MG63 (cell line): Measurements from ENCODE around the gene VPS4B. TPM values are rescaled to one million over a fixed set of nuclear protein-coding genes. Genes with fewer than 3 reads are reported as not detected.
A peak's percentile ranks its signal among the peaks of the same experiment; 100 is the strongest.
"Not testable (repeated sequence)": the region's sequence is repeated elsewhere in the genome, so short reads cannot be mapped to it uniquely, and the experiment has no call there.

ENCODE experiments used
- DNase-seq: peaks from one replicate; pipeline ENCODE4 v3.0.0-alpha.2; 2020
- H3K27me3 ChIP-seq: fragments of 250-450 bp; sonication (Bioruptor Pico); 2 replicates; pipeline ENCODE4 v1.5.1; 2020; ENCODE audit warnings: mild to moderate bottlenecking, moderate library complexity
- H3K36me3 ChIP-seq: fragments of 250-450 bp; sonication (Bioruptor Pico); 2 replicates; pipeline ENCODE4 v1.5.1; 2020; ENCODE audit warnings: mild to moderate bottlenecking, moderate library complexity
- H3K4me3 ChIP-seq: fragments of 250-450 bp; sonication (Bioruptor Pico); 2 replicates; pipeline ENCODE4 v1.5.1; 2020; ENCODE audit warnings: mild to moderate bottlenecking, moderate library complexity
- H3K9me3 ChIP-seq: fragments of 250-450 bp; sonication (Bioruptor Pico); 2 replicates; pipeline ENCODE4 v1.5.1; 2020; ENCODE audit warnings: mild to moderate bottlenecking, moderate library complexity
- total RNA-seq: library from RNA; depleted of rRNA; stranded (reverse); fragments of >200 nt; shearing (Covaris generic); gene quantifications from 2 replicates; pipeline ENCODE4 v1.2.3, GENCODE V29; 2014; ENCODE audit warnings: low replicate concordance; rRNA removed

The VPS4B gene
- total RNA-seq, result 28.9 and 43.9 TPM in 2 replicates

DNA sequence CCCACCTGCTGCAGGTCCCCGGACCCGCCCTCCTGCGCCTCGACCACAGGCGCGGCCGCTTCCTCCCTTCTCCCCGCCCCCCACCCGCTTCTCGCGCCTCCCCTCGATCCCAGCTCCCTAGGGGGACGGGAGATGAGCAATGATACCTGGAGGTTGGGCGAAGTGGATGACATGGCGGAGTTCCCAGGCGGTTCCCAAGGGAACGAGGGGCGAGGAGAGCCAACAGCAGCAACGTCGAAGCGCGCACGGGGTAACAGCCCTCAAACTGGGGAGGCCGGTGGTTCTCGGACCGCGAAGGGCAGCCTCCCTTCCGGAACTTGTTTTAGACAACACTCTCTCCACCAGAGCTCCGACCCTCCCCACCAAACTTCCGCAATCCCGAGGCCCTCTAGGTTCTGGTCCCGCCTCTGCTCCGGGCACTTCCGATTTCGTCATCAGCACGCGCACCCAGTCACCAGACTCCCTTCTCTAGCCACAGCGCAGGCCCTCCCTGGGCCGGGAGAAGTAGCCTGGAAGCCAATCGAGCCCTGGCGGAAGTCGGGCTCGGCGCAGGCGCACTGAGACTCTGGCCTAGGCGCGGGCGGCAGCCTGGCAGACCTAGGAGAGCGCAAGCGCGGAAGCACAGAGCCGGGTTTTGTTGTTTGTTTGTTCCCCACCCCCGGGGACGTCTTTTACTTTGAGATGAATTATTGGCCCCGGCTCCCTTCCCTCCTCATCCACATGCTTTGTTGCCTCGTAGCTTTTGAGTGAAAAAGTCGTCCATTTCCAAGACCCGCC is at the start of gene VPS4B:
VPS4B (minus strand) TSS at position 390 of the 777 bp plus-strand sequence; CDS start at position 173, 217 bp downstream.
- Histone ChIP-seq H3K4me3 (peak within 1 kb of the TSS; percentile 90), H3K9me3 (no peaks in the 10 kb centered on the region), H3K27me3 (no peaks in the 10 kb centered on the region), H3K36me3 (peaks cover 16% of the 10 kb centered on the region)
- peak; percentile 99 for DNase-seq

DNA sequence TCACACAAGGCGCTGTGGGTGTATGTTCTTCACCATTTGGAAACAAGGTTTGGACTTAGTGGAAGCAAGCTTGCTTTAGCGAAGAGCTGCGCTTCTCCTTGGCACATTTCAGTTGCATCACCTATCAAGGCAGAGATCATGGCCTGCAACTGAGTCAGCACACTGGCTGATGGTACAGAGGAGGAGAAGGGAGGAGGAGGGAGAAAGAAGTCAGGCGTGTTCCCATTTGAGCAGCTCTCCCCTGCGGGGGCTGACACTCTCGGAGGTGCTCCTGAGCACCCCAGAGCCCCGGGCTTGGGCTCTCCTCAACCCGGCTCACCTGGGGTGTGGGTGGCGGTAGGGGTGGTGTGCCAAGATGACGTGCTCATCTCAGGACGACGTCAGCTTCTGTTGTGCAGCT is 48.5 kb upstream of the VPS4B start:
- H3K36me3 ChIP-seq, result no peaks in the 10 kb centered on the region
- no peak overlapping the region for H3K4me3 ChIP-seq
- no peak for DNase-seq
- no peaks in the 10 kb centered on the region for H3K27me3 ChIP-seq
- H3K9me3 ChIP-seq, result no peaks in the 10 kb centered on the region

DNA sequence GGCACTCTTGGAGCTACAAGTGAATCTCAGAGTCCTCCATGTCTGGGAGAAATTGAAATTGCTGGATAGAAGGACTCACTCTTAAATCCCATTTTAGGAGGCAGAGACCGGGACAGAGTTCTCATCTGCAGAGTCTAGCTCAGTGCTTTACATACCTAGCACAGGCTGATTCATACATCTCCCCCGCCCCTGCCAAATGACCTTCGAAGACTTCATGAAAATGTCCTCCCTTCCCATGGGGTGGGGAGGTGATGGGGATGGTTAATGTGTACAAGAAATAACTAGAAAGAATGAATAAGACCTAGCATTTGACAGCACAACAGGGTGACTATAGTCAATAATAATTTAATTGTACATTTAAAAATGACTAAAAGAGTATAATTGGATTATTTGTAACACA is 46.3 kb upstream of the VPS4B start:
- Histone ChIP-seq H3K9me3 (no peaks in the 10 kb centered on the region), H3K36me3 (no peaks in the 10 kb centered on the region), H3K4me3 (no peak overlapping the region), H3K27me3 (no peaks in the 10 kb centered on the region)
- DNase-seq, result no peak

DNA sequence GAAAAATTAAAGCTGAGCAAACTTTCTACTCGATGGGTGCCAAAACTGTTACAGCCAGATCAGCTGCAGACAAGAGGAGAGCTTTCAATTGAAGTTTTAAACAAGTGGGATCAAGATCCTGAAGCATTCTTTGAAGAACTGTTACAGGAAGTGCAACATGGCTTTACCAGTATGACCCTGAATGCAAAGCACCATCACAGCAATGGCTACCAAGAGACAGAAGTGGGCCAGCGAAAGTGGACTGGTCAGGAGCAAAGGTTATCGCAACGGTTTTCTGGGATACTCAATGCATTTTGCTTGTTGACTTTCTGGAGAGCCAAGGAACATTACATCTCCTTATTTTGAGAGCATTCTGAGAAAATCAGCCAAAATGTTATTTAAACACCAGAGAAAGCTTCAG is 45.4 kb upstream of the VPS4B start:
- no peak for DNase-seq
- no peaks in the 10 kb centered on the region for H3K9me3 ChIP-seq

DNA sequence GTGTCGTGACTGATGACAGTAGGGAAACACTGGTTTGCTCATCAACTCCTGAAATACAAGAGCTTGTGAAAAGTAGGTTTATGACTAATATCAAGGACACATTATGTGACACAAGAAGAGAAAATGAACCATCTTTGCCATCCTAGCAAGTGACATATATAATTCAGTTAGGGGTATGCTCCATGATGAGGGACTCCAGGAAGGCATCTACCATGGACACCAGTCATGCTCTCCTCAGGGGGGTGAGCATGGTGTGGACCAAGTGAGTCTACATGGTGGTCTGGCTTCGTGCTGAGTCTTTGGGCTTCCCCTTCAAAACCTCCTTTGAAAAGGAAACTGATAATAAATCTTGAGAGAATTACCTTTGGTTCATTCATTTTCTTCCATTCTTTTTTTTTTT is 42.8 kb upstream of the VPS4B start:
- no peak for DNase-seq
- no peaks in the 10 kb centered on the region for H3K36me3 ChIP-seq

More for the DNA sequence above, 45.4 kb upstream of the VPS4B start:
- H3K27me3 ChIP-seq, result no peaks in the 10 kb centered on the region
- no peaks in the 10 kb centered on the region for H3K36me3 ChIP-seq
- no peak overlapping the region for H3K4me3 ChIP-seq

DNA sequence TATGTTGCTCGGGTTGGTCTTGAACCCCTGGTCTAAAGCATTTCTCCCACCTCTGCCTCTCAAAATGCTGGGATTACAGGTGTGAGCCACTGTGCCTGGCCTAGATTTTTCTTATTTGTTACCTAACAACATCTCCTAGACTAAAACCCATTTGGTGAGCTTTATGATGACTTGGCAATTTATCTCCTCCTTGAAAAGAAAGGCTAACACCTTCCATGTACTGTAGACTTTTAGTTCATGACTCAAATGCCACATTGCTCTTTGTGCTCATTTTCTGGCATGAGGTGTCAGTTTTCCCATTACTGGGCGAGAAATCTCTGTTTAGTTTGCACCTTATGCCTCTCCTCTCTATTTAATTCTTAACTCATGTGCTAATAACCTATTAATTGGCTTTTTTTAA is 42.2 kb upstream of the VPS4B start:
- no peaks in the 10 kb centered on the region for H3K27me3 ChIP-seq
- no peak for DNase-seq
- H3K9me3 ChIP-seq, result no peaks in the 10 kb centered on the region
- H3K36me3 ChIP-seq, result no peaks in the 10 kb centered on the region
- H3K4me3 ChIP-seq, result no peak overlapping the region

More for the DNA sequence above, 42.8 kb upstream of the VPS4B start:
- Histone ChIP-seq H3K4me3 (no peak overlapping the region), H3K27me3 (no peaks in the 10 kb centered on the region), H3K9me3 (no peaks in the 10 kb centered on the region)

DNA sequence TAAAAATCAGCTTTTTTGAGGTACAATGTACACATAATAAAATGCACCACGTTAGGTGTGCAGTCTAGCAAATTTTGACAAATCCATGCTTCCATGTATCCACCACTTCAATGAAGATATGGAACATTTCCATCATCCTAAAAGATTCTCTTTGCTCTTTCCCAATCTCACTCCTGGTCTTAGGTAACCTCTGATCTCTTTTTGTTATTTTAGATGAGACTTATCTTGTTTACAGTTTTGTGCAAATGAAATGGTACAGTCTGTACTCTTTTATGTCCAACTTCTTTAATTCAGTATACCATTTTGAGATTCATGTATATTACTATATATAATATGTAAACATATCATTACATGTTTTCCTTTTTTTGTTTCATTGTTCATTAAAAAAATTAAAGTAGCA is 38.1 kb upstream of the VPS4B start:
- Histone ChIP-seq H3K4me3 (no peak overlapping the region), H3K9me3 (no peaks in the 10 kb centered on the region), H3K27me3 (no peaks in the 10 kb centered on the region), H3K36me3 (no peaks in the 10 kb centered on the region)
- no peak for DNase-seq

DNA sequence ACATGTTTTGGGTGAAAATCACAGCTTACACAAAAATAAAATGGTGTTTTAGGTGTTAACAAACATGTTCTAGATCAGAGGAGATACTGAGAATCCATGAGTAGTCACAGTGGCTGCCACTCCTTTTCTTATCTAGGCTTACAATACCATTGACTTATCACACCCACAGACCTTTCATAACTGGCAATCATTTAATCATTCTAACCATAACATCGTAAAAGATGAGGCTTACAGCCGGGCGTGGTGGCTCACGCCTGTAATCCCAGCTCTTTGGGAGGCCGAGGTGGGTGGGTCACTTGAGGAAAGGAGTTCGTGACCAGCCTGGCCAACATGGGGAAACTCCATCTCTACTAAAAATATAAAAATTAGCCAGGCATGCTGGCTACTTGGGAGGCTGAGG is 35.7 kb upstream of the VPS4B start:
- no peaks in the 10 kb centered on the region for H3K36me3 ChIP-seq
- H3K9me3 ChIP-seq, result no peaks in the 10 kb centered on the region
- no peaks in the 10 kb centered on the region for H3K27me3 ChIP-seq
- H3K4me3 ChIP-seq, result no peak overlapping the region
- no peak for DNase-seq

DNA sequence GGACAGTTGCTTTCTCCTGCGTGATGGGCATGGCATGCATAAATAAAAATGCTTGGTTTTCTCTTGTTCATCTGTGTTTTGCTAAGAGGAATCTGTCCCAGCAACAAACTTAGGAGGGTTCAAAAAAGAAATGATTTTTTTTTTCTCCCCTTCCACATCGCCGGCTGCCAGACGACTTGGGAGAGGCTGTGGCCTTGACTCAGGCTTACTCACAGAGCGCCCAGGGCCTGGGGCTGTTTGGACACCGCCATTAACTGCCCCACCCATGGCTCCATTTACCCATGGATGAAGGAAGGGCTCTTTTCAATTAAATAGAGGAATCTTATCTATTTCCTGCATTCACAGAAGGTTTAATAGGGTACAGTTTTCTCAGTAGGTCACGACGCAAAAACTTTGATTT is 32.2 kb upstream of the VPS4B start:
- H3K27me3 ChIP-seq, result no peaks in the 10 kb centered on the region
- no peaks in the 10 kb centered on the region for H3K9me3 ChIP-seq
- no peaks in the 10 kb centered on the region for H3K36me3 ChIP-seq
- DNase-seq, result peak; percentile 78
- H3K4me3 ChIP-seq, result no peak overlapping the region

DNA sequence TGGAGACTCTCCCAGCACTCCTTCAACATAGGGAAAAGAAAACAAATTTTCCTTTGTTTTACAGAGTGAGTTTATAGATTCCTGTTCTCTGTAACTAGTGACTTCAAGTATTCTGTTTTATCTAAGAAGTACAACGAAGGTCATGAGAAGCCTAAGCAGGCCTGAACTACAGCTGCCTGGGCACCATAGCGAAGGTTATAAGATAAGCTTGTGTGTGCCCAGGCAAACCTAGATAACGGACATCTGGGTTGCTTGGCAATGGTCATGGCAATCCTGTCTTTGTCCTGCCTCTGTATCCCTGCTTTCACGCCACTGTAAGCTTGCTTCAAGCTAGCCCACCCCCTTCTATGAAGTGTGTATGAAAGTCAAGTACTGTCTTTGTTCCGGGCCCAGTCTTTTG is 30.5 kb upstream of the VPS4B start:
- H3K36me3 ChIP-seq, H3K4me3 ChIP-seq, DNase-seq, H3K27me3 ChIP-seq, H3K9me3 ChIP-seq: not testable (repeated sequence)

DNA sequence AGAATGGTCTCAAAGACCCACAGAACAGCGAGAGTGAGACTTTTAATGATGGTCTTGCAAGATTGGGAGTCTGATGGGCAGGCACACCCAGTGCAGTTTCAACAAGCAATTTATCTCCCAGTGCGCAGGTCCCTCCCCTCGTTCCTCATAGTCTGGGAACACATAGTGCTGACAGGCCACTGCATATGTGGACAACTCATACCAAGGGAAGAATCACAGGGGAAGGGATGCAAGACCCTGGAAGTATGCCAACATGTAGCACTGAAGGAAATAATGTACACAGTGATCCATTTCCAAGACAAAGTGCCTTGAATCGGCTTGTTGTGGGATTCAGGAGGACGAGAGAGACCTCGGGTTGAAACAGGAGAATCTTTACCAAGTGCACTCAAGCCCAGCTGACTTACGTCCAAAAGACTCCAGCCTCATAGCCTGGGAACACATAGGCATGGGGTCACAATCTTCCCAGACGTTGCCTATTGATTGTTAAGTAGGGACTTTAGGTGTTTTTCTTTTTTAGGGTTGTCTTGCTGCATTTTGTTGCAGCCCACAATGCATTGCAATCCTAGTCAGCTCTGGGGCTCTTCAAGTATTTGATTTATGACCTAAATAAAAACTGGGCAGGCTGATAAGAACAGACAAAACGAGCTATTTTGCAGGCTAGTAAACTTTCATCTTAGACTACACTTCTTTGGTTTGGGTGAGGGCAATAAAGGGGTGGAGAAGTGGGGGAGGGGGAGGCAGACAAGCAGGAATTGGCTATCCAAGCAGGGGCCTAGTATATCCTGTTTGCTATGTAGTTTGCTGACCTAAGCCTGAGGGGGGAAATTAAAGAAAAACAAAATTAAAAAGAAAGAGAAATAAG is 29.8 kb upstream of the VPS4B start:
- no peaks in the 10 kb centered on the region for H3K9me3 ChIP-seq
- no peaks in the 10 kb centered on the region for H3K36me3 ChIP-seq
- DNase-seq, result no peak
- H3K4me3 ChIP-seq, result no peak overlapping the region
- H3K27me3 ChIP-seq, result no peaks in the 10 kb centered on the region

DNA sequence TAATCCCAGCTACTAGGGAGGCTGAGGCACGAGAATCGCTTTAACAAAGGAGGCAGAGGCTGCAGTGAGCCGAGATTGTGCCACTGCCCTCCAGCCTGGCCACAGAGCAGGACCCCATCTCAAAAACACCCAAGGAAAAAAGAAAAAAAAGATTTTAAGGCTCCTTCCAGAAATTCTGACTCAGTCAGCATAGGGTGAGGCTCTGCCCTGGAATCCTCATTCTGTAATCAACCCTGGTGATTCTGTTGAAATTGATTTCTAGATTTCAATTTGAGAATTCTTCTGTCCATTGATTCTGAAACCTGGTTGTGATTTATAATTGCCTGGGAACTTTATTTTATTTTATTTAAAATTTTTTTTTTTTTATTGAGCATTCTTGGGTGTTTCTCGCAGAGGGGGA is 27.1 kb upstream of the VPS4B start:
- Histone ChIP-seq H3K9me3 (no peaks in the 10 kb centered on the region), H3K36me3 (no peaks in the 10 kb centered on the region), H3K4me3 (no peak overlapping the region), H3K27me3 (no peaks in the 10 kb centered on the region)
- no peak for DNase-seq

DNA sequence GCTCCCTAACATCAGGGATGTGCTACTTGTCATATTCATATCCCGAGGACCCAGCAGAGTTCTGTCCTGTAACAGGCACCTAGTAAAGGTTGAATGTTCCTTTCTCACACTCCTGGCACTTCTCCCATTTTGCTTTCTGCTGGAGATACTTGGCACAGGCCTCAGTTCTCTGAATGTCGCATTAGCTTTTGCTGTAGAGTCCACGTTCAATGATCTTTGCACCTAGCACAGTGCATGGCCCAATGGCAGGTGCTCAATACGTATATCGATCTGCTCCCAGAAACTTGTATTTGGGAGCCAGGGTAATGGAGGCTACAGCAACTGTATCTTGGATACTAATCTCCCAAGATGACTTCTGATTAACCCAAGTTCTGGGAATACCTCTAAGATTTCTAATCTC is 24.8 kb upstream of the VPS4B start:
- no peak for DNase-seq
- Histone ChIP-seq H3K4me3 (no peak overlapping the region), H3K36me3 (no peaks in the 10 kb centered on the region), H3K27me3 (no peaks in the 10 kb centered on the region), H3K9me3 (no peaks in the 10 kb centered on the region)

DNA sequence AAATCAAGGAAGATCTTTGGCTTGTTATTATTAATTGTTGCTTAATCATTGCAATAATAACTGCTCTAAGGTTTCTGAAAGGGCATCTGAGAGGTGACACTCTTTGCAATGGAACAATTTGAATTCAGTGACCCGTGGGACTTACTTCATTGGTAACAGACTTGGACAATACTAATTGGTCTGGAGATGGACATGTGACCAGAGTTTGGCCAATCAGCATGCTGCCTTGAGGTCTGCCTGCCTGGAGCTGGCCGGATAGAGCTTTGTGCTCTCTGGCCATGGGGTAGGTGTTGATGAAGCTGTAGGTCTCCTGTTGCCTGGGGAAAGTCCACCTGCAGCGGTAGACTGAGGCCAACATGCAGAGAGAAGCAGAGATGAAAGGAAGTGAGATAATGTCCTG is 24.0 kb upstream of the VPS4B start:
- Histone ChIP-seq H3K36me3 (no peaks in the 10 kb centered on the region), H3K9me3 (no peaks in the 10 kb centered on the region), H3K27me3 (no peaks in the 10 kb centered on the region), H3K4me3 (no peak overlapping the region)
- DNase-seq, result no peak

DNA sequence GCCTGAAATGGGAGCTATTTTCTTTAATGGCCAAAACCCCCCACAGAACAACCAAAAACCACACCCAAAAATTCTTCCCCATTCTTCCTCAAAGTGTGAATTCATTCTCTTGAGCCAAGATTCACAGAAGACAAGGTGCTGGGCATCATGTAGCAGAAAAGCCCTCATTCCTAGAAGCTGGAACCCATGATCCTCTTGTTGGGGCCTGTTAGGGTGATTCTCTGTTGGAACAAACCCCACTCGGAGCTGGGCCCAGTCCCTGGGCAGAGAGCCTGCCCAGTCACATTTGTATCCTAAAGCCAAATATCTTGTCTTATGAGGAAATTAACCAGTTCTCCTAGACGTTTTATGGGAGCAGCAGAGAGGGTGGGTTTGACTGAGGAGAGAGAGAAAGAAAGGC is 22.8 kb upstream of the VPS4B start:
- Histone ChIP-seq H3K36me3 (no peaks in the 10 kb centered on the region), H3K9me3 (no peaks in the 10 kb centered on the region), H3K27me3 (no peaks in the 10 kb centered on the region), H3K4me3 (no peak overlapping the region)
- DNase-seq, result peak; percentile 70

DNA sequence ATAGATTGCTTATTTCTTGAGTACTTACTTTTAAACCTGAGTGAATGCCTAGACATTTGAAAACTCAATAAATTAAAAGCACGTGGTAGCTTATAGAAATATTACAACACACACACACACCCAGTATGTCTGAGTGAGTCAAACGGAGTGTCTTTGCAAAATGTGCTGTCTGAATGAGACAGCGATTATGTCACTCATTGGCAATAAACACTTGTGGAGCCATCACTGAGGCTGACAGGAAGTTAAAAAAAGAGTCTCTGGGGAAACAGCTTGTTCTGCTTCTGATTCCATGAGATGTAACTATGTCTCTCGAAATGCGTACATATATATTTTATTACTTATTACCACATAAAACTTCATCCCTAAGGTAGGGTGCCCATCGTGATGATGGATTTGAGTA is 22.3 kb upstream of the VPS4B start:
- no peaks in the 10 kb centered on the region for H3K36me3 ChIP-seq
- peak; percentile 52 for DNase-seq
- H3K27me3 ChIP-seq, result no peaks in the 10 kb centered on the region
- no peaks in the 10 kb centered on the region for H3K9me3 ChIP-seq
- H3K4me3 ChIP-seq, result no peak overlapping the region

DNA sequence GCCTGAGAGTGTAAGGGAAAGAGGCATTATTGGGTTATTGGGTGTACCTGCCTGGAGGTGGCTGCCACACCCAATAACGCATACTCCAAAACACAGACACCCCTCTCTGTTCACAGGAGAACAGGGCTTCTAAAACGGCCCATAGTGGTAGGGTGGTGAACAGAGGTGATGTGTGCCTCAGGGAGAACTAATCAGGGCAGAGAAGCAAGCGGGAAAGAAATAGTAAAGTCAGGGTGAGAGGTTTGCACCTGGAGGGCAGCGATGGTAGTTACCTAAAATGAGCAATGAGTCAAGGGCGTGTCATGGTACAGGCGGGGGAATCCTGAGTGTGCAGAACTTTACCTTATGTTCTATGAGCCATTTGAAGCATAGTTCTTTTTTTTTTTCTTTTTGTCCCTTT is 21.6 kb upstream of the VPS4B start:
- Histone ChIP-seq H3K27me3 (no peaks in the 10 kb centered on the region), H3K4me3 (no peak overlapping the region), H3K36me3 (no peaks in the 10 kb centered on the region), H3K9me3 (no peaks in the 10 kb centered on the region)
- DNase-seq, result no peak

DNA sequence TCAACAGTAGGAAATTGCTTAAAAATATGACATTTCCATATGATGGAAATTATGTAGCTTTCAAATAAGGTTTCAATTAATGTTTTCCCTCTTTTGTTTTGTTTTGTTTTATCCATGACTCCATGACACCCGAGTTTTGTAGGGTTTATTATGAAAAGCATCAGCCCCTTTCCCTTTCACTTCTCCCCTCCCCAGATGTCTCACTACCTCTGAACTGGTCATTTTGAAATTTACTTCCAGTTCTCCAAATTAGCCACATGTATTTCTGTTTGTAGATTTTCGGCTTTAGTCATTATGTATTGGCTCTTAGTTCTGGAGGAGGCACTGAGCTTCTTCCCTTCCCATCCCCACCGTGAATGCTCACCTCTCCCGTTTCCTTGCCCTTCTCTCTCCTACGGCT is 18.6 kb upstream of the VPS4B start:
- Histone ChIP-seq H3K36me3 (no peaks in the 10 kb centered on the region), H3K4me3 (no peak overlapping the region), H3K9me3 (no peaks in the 10 kb centered on the region), H3K27me3 (no peaks in the 10 kb centered on the region)
- no peak for DNase-seq
